Adrenal gland (tissue), 12 donors: ENCODE measurements around the gene DYRK3. TPM values are rescaled to one million over a fixed set of nuclear protein-coding genes. Genes with fewer than 3 reads are reported as not detected.

Experiments used
- DNase-seq, 7 donors: peaks; one replicate each; pipeline ENCODE4 v3.0.0-alpha.2; 2019 to 2020
- H3K27ac ChIP-seq, 5 donors: fragments of 200-600 bp; sonication (generic) in 4 of 5; 1 replicate in 3 of 5; 2 replicates in 2 of 5; pipeline versions ENCODE4 v1.5.1 to v1.8.0; 2016 to 2020; ENCODE audit warnings: mild to moderate bottlenecking in 1 of 5
- H3K27me3 ChIP-seq: fragments of 200-600 bp; 2 replicates; pipeline ENCODE4 v1.8.0; 2021
- H3K36me3 ChIP-seq, 2 donors: fragments of 200-600 bp; replicated peaks in 1 of 2; 1 replicate in 1 of 2; 2 replicates in 1 of 2; pipeline versions ENCODE4 v1.5.1 to v1.8.0; 2018 to 2022
- H3K4me1 ChIP-seq, 2 donors: fragments of 200-600 bp; replicated peaks in 1 of 2; 1 replicate in 1 of 2; 2 replicates in 1 of 2; pipeline versions ENCODE4 v1.5.1 to v1.8.0; 2018 to 2021
- H3K4me3 ChIP-seq, 4 donors: fragments of 200-600 bp; sonication (generic) in 3 of 4; one replicate each; pipeline ENCODE4 v1.5.1; 2016 to 2018
- H3K9me3 ChIP-seq, 3 donors: fragments of 200-600 bp; sonication (generic) in 1 of 3; replicated peaks in 1 of 3; 1 replicate in 2 of 3; 2 replicates in 1 of 3; pipeline versions ENCODE4 v1.5.1 to v1.8.0; 2016 to 2021
- POLR2A ChIP-seq, 2 donors: fragments of 450-650 bp; IDR thresholded peaks; one replicate each; pipeline ENCODE4 v1.6.1; 2017; ENCODE audit warnings: antibody characterized with exemption in 2 of 2, mild to moderate bottlenecking in 2 of 2, moderate library complexity in 1 of 2
- WGBS, 4 donors: extraction: QIAGEN DNeasy Blood & Tissue Kit in 2 of 4; methylation state at CpG; one replicate each; pipeline versions ENCODE4 v1.1.5 to v1.1.7; 2013 to 2017; 5-methylcytosine and 5-hydroxymethylcytosine counted together
- intact Hi-C, 2 donors: fragments of 100-400 bp; cut with DNase I; formaldehyde crosslinking; loops; one replicate each; pipeline versions ENCODE4 v1.14.1 to v1.15.0; 2022 to 2023
- polyA plus RNA-seq, 3 donors: library from polyadenylated mRNA; stranded (reverse); fragments of 200-250 nt in 2 of 3; fragments of 350-450 nt in 1 of 3; fragmentation: Illumina TruSeq in 1 of 3; extraction: RNeasy Lipid Tissue Mini Kit (QIAGEN cat#74804) in 1 of 3; gene quantifications; one replicate each; pipeline ENCODE4 v1.2.3, GENCODE V29; 2013 to 2014
- total RNA-seq, 9 donors: library from RNA; depleted of rRNA in 4 of 9; stranded (reverse); fragments of >200 nt in 4 of 9; fragments of 120-200 nt in 1 of 9; fragmentation: NEBNext Ultra II Directional in 1 of 9; extraction: Animal tissue kit (Norgen Biotek cat#: 25700) in 1 of 9; gene quantifications; one replicate each; pipeline versions ENCODE4 v1.1.0 to v1.2.4, GENCODE V29; 2013 to 2023
- TF ChIP-seq, protein P1 (sequence below), 6 experiments: fragments of 450-650 bp in 4 of 6; fragments of 200-600 bp in 2 of 6; sonication (generic) in 1 of 6; IDR thresholded peaks; 1 replicate in 5 of 6; 2 replicates in 1 of 6; pipeline versions ENCODE4 v1.5.1 to v1.8.0; 2016 to 2021; ENCODE audit warnings: antibody characterized with exemption in 6 of 6, mild to moderate bottlenecking in 2 of 6, moderate library complexity in 1 of 6
- donor health status: healthy with polysubstance abuse.
- donor health status: Bipolar disorder and iron deficiency.
- donor health status: DM: yes; HTN: yes; CAD: no.
- donor health status: DM: no; HTN: no; CAD: no.
- donor health status: DM: no; HTN: no; CAD: no.
- donor health status: DM: yes; HTN: yes; CAD: no.

DYRK3 gene
- total and polyA plus RNA-seq, 12 donors, result 2.9 to 6.6 (median 5.2) TPM

DNA sequence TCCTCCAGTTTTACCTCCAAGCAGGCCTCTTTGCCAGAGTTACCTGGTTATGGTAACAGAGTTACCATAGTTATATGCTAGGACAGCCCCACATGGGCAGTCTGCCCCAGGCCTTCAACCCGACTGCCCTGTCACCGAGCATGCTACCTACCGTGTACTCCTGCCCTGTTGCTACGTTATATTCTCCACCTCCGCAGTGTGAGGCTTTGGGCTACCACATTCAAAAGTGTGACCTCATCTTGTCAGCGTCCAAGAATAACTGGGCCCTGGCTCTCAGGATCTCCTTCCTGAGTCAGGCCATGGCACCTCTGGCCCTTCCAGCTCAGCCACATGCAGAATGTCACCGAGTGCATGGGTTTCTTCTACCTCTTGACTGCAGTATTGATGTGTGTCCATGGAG is 58.3 kb downstream of the DYRK3 start:
- H3K27me3 ChIP-seq, result no peaks in the 10 kb centered on the region
- peaks cover 0 to 3% of the 10 kb centered on the region in 2 donors for H3K36me3 ChIP-seq
- DNase-seq, result peak; percentile 58 to 85 (median 79)
- peak overlapping the region; percentile 70 to 94 (median 90) for H3K27ac ChIP-seq
- WGBS, 4 donors, result 31 to 49% (median 42%) methylated on average over 7 of the region's 7 CpGs
- peaks cover 56 to 100% of the 10 kb centered on the region in 2 donors for H3K4me1 ChIP-seq
- H3K4me3 ChIP-seq, result peak overlapping the region in 1 of 4 donors; percentile 4
- TF ChIP-seq, protein P1, sequence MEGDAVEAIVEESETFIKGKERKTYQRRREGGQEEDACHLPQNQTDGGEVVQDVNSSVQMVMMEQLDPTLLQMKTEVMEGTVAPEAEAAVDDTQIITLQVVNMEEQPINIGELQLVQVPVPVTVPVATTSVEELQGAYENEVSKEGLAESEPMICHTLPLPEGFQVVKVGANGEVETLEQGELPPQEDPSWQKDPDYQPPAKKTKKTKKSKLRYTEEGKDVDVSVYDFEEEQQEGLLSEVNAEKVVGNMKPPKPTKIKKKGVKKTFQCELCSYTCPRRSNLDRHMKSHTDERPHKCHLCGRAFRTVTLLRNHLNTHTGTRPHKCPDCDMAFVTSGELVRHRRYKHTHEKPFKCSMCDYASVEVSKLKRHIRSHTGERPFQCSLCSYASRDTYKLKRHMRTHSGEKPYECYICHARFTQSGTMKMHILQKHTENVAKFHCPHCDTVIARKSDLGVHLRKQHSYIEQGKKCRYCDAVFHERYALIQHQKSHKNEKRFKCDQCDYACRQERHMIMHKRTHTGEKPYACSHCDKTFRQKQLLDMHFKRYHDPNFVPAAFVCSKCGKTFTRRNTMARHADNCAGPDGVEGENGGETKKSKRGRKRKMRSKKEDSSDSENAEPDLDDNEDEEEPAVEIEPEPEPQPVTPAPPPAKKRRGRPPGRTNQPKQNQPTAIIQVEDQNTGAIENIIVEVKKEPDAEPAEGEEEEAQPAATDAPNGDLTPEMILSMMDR (IDR thresholded peaks at IDR 0.05), result no peak
- peak in 1 of 2 donors; percentile 7 for TF ChIP-seq POLR2A (IDR thresholded peaks at IDR 0.05)
- H3K9me3 ChIP-seq, result no peaks in the 10 kb centered on the region
- intact Hi-C loops, result no loop called here

- no peaks in the 10 kb centered on the region for H3K27me3 ChIP-seq
- no peaks in the 10 kb centered on the region for H3K9me3 ChIP-seq
- H3K36me3 ChIP-seq, result peaks cover 0 to 3% of the 10 kb centered on the region in 2 donors
- TF ChIP-seq, protein P1 (IDR thresholded peaks at IDR 0.05), result no peak
- no peak for TF ChIP-seq POLR2A (IDR thresholded peaks at IDR 0.05)
- H3K4me3 ChIP-seq, result no peak overlapping the region
- peak in 1 of 7 donors; percentile 11 for DNase-seq
- intact Hi-C loops, result no loop called here
- peaks cover 57 to 100% of the 10 kb centered on the region in 2 donors for H3K4me1 ChIP-seq
- 62 to 68% (median 67%) methylated on average over 11 of the region's 11 CpGs for WGBS, 4 donors
- H3K27ac ChIP-seq, result peak overlapping the region in 4 of 5 donors; percentile 82 to 94 (median 92)
Measured at GRCh38 chr1:206694171-206695124, 59.1 kb downstream of the DYRK3 start.

DNA sequence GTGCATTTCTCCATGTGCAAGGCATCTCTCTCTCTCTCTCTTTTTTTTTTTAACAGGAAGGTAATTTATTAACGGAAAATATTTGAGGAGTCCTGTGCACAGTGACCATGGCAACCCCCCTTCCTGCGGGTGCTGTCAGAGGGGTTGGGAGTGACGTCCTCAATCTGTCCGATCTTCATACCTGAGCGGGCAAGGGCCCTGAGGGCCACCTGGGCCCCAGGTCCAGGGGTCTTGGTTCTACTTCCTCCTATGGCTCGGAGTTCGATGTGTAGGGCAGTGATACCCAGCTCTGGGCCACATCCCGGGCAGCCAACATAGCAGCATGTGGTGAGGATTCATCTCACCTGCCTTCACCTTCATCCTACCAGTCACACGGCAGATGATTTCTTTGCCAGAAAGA is 60.4 kb downstream of the DYRK3 start:
- DNase-seq, result no peak
- peaks cover 0 to 3% of the 10 kb centered on the region in 2 donors for H3K36me3 ChIP-seq
- no peaks in the 10 kb centered on the region for H3K27me3 ChIP-seq
- H3K4me3 ChIP-seq, result no peak overlapping the region
- peak overlapping the region in 1 of 5 donors; percentile 21 for H3K27ac ChIP-seq
- WGBS, 4 donors, result 79 to 85% (median 82%) methylated on average over 9 of the region's 9 CpGs
- H3K4me1 ChIP-seq, result peaks cover 58 to 100% of the 10 kb centered on the region in 2 donors
- H3K9me3 ChIP-seq, result no peaks in the 10 kb centered on the region
- TF ChIP-seq, protein P1 (IDR thresholded peaks at IDR 0.05), result no peak
- no peak for TF ChIP-seq POLR2A (IDR thresholded peaks at IDR 0.05)
- intact Hi-C loops, result no loop called here

DNA sequence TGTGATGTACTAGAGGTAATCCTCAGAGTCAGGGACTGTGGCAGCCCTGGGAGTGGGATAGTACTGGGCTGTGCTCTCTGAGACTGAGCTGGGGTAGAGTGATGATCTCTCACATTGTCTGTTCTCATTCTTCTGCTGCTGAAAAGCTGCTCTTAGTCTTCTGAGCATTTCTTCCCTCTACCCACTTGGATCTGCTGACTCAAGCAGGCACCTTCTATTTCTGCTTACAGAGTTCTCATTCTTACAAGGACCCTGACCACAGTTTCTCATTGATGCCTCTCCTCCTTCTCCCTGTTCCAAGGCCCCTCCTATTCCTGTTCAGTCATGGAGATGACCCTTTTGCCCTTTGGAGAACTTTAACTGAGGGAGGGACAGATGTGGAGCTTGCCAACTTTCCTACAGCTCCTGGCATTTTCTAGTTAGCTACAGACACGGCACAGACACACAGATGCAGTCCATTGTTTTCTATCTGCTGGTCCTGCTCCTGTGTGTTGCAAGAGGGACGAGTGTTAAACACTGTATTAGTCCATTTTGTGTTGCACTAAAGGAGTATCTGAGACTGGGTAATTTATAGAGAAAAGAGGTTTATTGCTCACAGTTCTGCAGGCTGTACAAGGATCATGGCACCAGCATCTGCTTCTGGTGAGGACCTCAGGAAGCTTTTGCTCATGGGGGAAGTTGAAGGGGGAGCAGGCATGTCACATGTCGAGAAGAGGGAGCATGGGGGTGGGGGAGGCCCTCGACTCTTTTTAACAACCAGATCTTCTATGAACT is 61.7 kb downstream of the DYRK3 start:
- Histone ChIP-seq H3K27ac (peak overlapping the region in 2 of 5 donors; percentile 43 to 47), H3K4me1 (peaks cover 51 to 94% of the 10 kb centered on the region in 2 donors), H3K4me3 (no peak overlapping the region), H3K9me3 (no peaks in the 10 kb centered on the region), H3K27me3 (no peaks in the 10 kb centered on the region), H3K36me3 (peaks cover 0 to 3% of the 10 kb centered on the region in 2 donors)
- intact Hi-C loops, result no loop called here
- 48 to 68% (median 62%) methylated on average over 4 of the region's 4 CpGs for WGBS, 4 donors
- TF ChIP-seq, protein P1 (IDR thresholded peaks at IDR 0.05), result no peak
- no peak for DNase-seq
